Stimulated activated CD8-positive, alpha-beta memory T cell treated with anti-CD3 and anti-CD28 coated beads, Interleukin-12 subunit alpha, Interleukin-12 subunit beta, amount 100 ng/mL, for 4 hours (primary cell): ENCODE data around the gene SPPL2C.
A peak's percentile ranks its signal among the peaks of the same experiment; 100 is the strongest.
"Not testable (repeated sequence)": the region's sequence is repeated elsewhere in the genome, so short reads cannot be mapped to it uniquely, and the experiment has no call there.

Experiments
- DNase-seq: peaks from one replicate; pipeline ENCODE4 v3.0.0-alpha.2; 2020; ENCODE audit warnings: low read depth

Gene SPPL2C

DNA sequence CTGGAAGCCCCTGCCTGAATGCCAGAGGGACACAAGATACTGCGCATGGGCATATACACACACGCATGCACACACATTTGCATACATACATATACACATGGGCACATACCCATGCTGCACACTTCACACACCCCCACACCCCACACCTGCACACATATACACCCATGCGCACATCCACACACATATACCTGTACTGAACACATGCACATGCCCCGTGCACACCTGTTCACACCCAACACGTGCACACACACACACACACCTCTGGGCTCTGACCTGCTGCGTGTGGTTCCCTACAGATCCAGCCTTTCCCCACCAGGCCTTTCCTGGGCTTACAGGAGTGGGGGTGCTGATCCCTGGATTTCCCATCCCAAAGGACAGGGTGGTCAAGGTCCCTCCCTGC is 6.3 kb downstream of the SPPL2C start:
- DNase-seq = no peak

DNA sequence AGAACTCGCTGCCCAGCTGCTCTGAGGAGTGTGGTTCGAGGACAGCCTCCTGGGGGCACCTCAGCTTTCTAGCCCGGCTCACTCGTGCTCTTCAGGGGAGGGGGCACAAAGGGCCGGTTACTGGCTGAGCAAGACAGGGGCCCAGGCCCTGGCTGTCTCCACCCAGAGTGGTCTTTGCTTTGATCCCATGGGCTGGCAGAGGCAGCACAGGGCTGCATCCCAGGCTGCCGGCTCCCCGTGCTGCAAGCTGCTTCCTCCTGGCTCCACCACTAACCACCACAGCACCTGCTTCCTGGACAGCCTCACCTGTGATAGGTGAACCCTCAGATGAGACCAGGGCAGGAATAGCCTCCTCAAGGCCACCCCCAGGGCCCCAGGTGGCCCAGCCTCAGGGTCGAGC is 6.8 kb downstream of the SPPL2C start:
- no peak for DNase-seq

GRCh38 chr17:45851873-45852272 is 7.2 kb downstream of the SPPL2C start:
- DNase-seq = no peak

DNA sequence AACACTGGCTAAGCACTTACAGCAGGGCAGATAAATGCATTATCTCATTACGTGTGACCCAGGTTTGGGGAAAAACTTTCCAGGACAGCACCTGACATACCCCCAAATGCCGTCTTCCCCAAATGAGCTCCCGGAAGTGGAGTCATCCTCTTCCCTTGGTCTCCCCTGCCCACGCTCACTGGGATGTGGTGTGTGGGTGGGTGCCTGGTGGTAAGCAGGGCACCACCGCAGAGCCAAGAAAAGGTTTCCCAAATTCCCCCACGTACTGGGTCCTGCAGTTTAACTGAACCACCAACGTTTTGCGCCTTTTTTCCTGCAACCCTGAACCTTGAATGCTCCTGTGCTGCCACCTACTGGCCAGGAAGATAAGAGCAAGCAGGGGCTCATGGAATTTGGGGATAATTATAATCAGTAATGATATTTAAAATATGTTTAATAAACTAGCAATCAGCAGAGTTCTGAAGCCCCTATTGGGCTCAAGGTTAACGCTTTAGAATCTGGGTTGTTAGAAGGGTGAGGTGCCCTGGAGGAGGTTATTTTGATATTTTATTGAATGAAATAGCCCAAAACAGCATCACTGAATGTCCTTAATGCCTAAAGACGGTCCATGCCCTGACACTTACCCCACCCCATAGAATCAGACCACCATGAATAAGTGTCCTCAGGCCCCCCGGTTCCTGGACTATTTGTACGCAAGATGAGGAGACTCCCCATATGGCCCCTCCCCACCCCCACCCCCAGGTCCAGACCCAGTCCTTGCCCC is 8.0 kb downstream of the SPPL2C start:
- peak; percentile 15 for DNase-seq

- no peak for DNase-seq
These were observed 9.5 kb downstream of the SPPL2C start for GRCh38 chr17:45854209-45854608.

GRCh38 chr17:45855691-45856336 is 11.1 kb downstream of the SPPL2C start:
- DNase-seq = no peak

DNA sequence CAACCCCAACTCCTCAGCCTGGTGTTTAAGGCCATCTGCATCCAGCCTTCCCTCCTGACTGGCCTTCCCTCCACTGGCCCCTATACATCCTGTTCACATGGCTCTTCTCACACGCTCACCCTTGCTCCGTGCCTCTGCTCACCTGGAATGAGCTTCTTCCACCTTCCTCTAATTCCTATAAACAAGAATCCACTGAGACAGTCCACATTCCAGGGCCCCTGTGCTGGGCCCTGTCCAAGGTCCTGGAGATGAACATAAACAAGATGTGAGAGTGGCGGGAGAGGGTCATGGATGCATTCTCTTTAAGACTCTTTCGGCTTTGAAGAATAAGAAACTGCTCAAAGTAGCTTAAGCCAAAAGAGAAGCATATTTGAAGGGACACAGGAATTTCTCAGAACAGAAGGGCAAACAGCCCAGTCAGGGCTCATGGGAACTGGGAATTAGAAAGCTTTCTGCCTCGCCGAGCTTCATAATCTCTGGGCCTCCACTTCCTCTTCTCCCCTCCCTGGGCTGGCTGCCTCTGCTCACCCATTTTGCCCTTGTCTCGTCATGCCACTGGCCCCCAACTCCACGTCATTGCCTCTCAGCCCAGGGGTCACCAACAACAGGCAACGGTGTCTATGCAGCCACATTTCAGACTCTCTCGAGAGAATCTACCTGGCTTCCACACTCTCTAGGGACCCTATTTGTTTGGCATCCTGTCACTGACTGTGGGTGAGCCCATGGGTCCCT is 13.5 kb downstream of the SPPL2C start:
- DNase-seq = no peak

DNA sequence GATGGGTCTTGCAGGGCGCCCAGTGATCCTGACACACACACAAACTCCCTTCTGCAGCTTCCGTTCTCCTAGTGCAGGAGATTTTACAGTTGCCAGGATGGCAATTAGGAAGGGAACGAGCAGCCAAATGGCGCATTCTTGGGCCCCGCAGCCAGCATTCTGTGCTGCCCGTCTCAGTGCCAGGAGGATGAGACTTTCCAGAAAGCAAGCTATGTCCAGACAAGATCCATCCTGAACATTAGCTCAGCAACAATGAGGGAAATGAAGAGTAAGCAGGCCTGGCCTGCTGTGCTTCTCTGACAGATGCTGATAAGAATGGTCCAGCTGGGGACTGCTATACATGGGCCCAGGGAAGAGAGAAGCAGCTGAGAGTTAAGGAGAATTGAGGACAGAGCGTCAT is 16.5 kb downstream of the SPPL2C start:
- DNase-seq = no peak

GRCh38 chr17:45862127-45862526 is 17.4 kb downstream of the SPPL2C start:
- not testable (repeated sequence) for DNase-seq

GRCh38 chr17:45863857-45864654 is 19.4 kb downstream of the SPPL2C start:
- DNase-seq = no peak

GRCh38 chr17:45867171-45867570 is 22.5 kb downstream of the SPPL2C start:
- no peak for DNase-seq

DNA sequence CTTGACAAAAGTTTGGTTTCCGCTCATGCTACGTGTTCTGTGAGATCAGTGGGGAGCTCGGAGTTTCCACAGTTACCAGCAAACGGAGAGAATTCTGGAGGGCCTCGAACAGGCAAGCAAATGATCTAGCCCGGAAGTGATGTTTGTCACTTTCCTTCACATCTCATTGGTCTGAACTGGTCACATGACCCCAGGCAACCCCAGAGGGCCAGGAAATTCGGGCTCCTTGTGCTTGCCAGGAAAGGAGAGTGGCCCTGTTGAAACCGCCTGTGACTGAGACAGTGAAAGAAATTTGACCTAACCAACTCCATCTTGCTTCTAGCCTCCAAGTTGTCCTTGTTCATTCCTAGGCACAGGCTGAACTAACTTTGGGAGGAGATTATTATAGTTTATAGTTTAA is 23.0 kb downstream of the SPPL2C start:
- DNase-seq = no peak

DNA sequence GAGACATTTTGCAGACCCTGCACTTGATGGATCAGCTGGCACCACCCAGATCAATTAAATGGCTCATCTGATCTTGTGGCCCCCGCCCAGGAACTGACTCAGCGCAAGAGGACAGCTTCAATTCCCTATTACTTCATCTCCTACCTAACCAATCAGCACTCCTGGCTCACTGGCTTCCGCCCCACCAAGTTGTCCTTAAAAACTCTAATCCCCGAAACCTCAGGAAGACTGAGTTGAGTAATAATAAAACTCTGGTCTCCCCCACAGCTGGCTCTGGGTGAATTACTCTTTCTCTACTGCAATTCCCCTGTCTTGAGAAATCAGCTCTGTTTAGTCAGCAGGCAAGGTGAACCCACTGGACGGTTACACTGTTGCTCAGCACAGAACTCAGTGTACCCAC is 23.6 kb downstream of the SPPL2C start:
- no peak for DNase-seq

- no peak for DNase-seq
These were observed 25.1 kb downstream of the SPPL2C start for GRCh38 chr17:45869676-45870341.

DNA sequence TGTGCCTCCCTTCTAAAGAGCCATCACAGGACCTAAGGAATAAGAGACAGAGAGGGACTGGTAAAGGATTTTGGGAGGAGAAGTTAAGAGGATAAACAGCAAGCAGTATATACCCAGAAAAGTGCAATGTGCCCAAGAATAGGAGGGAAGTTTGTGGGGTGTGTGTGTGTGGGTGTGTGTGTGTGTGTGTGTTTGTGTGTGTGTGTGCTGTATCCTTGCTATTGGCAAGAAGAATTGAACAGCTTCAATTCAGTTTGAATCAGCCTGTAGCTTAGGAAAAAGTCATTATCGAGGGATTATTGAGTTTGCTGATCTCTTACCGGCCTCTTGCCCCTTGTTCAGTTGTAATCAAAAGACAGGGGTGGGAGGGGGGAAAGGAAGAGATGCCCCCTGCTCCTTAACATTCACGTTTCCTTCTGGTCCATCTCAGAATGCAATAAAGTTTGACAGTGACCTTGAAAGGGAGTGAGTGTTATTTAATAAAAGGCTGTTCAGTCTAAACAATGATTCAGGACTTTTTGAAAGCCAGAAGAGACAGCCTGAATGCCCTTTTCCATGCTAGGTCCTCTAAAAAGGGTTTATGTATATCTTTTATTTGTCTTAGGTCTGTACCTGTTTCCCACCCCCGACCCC is 25.8 kb downstream of the SPPL2C start:
- DNase-seq = no peak

DNA sequence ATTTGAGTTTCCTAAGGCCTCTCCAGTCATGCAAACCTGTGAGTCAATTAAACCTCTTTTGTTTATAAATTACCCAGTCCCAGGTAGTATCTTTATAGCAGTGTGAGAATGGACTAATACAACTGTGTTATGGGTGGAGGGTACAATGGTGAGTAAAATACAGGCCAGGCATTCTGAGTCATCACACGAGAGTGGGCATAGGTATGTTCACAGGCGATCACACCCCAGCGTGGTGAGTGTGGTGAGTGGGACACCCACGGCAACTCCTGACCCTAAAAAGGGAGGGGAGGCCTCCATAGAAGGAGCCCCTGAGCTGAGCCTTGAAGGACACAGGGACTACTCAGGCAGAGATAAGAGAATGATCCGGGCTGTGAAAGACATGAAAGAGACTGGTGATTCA is 27.0 kb downstream of the SPPL2C start:
- no peak for DNase-seq

GRCh38 chr17:45873728-45874127 is 29.0 kb downstream of the SPPL2C start:
- DNase-seq = no peak

DNA sequence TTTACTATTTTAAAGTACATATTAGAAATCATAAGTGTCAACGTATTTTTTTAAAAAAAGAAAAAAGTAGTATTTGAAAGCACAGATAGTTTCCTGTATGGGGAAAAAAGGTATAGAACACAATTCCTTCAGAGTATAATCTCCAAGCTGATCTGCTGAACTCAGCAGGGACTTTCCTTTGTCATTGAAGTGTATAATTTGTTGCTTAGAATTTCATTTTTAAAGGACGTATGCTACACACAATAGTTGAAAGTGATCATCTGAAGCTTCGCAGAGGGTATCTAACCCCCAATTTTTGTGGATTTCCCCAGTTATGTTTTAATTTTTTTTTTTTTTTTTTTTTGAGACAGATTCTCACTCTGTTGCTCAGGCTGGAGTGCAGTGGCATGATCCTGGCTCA is 29.5 kb downstream of the SPPL2C start:
- no peak for DNase-seq

DNA sequence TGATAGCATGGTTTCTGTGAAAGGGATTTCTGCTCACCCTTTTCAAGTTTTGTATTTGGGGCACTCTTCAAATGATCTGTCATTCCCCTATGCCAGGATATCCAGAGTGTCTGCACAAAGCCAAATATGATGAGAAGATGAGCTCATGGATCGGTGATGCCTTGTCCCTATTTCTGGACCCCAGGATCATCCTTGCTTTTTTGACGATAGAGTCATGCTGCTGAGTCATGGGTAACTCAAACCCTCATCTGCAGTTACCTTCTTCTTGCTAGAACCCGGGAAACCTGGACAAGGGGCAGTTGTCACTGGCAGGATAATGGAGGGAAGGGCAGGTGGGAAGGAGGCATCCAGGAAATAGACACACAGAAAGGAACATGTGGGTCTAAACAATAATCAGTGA is 31.9 kb downstream of the SPPL2C start:
- no peak for DNase-seq

- no peak for DNase-seq
These were observed 32.8 kb downstream of the SPPL2C start for GRCh38 chr17:45877467-45877866.

GRCh38 chr17:45883063-45883462 is 38.4 kb downstream of the SPPL2C start:
- no peak for DNase-seq
